ENCODE data around the gene TARS3.

DNA sequence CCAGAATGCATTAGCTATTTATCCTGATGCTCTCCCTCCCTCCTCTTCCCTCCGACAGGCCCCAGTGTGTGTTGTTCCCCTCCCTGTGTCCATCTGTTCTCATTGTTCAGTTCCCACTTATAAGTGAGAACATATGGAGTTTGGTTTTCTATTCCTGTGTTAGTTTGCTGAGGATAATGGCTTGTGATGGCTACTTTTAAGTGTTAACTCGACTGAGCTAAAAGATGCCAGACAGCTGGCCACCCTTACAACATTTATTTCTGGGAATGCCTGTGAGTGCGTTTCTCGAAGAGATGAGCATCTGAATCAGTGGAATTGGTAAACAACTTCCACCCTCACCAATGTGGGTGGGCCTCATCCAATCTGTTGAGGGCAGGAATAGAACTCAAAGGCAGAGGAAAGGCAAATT is 47.3 kb downstream of the TARS3 start:
- TF ChIP-seq, protein P1, sequence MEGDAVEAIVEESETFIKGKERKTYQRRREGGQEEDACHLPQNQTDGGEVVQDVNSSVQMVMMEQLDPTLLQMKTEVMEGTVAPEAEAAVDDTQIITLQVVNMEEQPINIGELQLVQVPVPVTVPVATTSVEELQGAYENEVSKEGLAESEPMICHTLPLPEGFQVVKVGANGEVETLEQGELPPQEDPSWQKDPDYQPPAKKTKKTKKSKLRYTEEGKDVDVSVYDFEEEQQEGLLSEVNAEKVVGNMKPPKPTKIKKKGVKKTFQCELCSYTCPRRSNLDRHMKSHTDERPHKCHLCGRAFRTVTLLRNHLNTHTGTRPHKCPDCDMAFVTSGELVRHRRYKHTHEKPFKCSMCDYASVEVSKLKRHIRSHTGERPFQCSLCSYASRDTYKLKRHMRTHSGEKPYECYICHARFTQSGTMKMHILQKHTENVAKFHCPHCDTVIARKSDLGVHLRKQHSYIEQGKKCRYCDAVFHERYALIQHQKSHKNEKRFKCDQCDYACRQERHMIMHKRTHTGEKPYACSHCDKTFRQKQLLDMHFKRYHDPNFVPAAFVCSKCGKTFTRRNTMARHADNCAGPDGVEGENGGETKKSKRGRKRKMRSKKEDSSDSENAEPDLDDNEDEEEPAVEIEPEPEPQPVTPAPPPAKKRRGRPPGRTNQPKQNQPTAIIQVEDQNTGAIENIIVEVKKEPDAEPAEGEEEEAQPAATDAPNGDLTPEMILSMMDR (IDR thresholded peaks at IDR 0.05) = no peak
- TF ChIP-seq EZH2phosphoT487 (IDR thresholded peaks at IDR 0.05) = no peak
